Gastrocnemius medialis (tissue), 4 donors: Measurements from ENCODE around the gene WDR54. TPM values are rescaled to one million over a fixed set of nuclear protein-coding genes. Genes with fewer than 3 reads are reported as not detected.
A peak's percentile ranks its signal among the peaks of the same experiment; 100 is the strongest.
"Not testable (repeated sequence)": the region's sequence is repeated elsewhere in the genome, so short reads cannot be mapped to it uniquely, and the experiment has no call there.

Experiments
- ATAC-seq, 2 donors: fragments of 150-250 bp; one replicate each; pipeline ENCODE4 v1.9.1; 2016
- DNase-seq, 2 donors: peaks; one replicate each; pipeline ENCODE4 v3.0.0-alpha.2; 2019
- H3K27ac ChIP-seq, 4 donors: fragments of 200-600 bp; sonication (generic); 1 replicate in 1 of 4; 2 replicates in 3 of 4; pipeline ENCODE4 v1.5.1; 2016 to 2018; ENCODE audit warnings: mild to moderate bottlenecking in 2 of 4, moderate library complexity in 1 of 4
- H3K27me3 ChIP-seq, 3 donors: fragments of 200-600 bp; sonication (generic) in 2 of 3; 1 replicate in 1 of 3; 2 replicates in 2 of 3; pipeline versions ENCODE4 v1.5.1 to v1.6.0; 2016 to 2019; ENCODE audit warnings: mild to moderate bottlenecking in 1 of 3, moderate library complexity in 1 of 3
- H3K36me3 ChIP-seq, 2 donors: fragments of 200-600 bp; sonication (generic) in 1 of 2; one replicate each; pipeline ENCODE4 v1.5.1; 2017 to 2018
- H3K4me1 ChIP-seq, 2 donors: fragments of 200-600 bp; sonication (generic) in 1 of 2; one replicate each; pipeline ENCODE4 v1.5.1; 2016 to 2017; ENCODE audit warnings: mild to moderate bottlenecking in 2 of 2
- H3K4me3 ChIP-seq, 4 donors: fragments of 200-600 bp; sonication (generic) in 3 of 4; 1 replicate in 1 of 4; 2 replicates in 3 of 4; pipeline ENCODE4 v1.5.1; 2016 to 2019; ENCODE audit warnings: mild to moderate bottlenecking in 2 of 4
- H3K9me3 ChIP-seq, 3 donors: fragments of 200-600 bp; sonication (generic) in 2 of 3; 1 replicate in 1 of 3; 2 replicates in 2 of 3; pipeline ENCODE4 v1.5.1; 2016 to 2019
- POLR2A ChIP-seq, 2 donors: fragments of 450-650 bp; IDR thresholded peaks; one replicate each; pipeline ENCODE4 v1.6.1; 2017; ENCODE audit warnings: antibody characterized with exemption in 2 of 2, mild to moderate bottlenecking in 2 of 2, moderate library complexity in 2 of 2
- in situ Hi-C, 4 donors: fragments of 200-750 bp; cut with MboI; loops; one replicate each; pipeline versions ENCODE4 v1.15.0 to v1.8.0; 2017; ENCODE audit warnings: low sequenced_read_pairs in 4 of 4
- intact Hi-C: fragments of 100-400 bp; cut with DNase I; formaldehyde crosslinking; loops from one replicate; pipeline ENCODE4 v1.15.1; 2023; ENCODE audit warnings: low total_unique reads
- total RNA-seq, 4 donors: library from RNA; depleted of rRNA; stranded (reverse); fragments of >200 nt; gene quantifications; one replicate each; pipeline versions ENCODE4 v1.1.0 to v1.2.3, GENCODE V29; 2016
- TF ChIP-seq, protein P1 (sequence below), 5 experiments: fragments of 450-650 bp in 3 of 5; fragments of 200-600 bp in 2 of 5; sonication (generic) in 2 of 5; IDR thresholded peaks in 4 of 5; conservative IDR thresholded peaks in 1 of 5; 1 replicate in 4 of 5; 2 replicates in 1 of 5; pipeline ENCODE4 v1.5.1; 2016 to 2019; ENCODE audit warnings: antibody characterized with exemption in 5 of 5, mild to moderate bottlenecking in 3 of 5, moderate library complexity in 3 of 5

WDR54 gene
- total RNA-seq, 4 donors from 2014 or later = 0.51 to 2.1 (median 1.4) TPM

DNA sequence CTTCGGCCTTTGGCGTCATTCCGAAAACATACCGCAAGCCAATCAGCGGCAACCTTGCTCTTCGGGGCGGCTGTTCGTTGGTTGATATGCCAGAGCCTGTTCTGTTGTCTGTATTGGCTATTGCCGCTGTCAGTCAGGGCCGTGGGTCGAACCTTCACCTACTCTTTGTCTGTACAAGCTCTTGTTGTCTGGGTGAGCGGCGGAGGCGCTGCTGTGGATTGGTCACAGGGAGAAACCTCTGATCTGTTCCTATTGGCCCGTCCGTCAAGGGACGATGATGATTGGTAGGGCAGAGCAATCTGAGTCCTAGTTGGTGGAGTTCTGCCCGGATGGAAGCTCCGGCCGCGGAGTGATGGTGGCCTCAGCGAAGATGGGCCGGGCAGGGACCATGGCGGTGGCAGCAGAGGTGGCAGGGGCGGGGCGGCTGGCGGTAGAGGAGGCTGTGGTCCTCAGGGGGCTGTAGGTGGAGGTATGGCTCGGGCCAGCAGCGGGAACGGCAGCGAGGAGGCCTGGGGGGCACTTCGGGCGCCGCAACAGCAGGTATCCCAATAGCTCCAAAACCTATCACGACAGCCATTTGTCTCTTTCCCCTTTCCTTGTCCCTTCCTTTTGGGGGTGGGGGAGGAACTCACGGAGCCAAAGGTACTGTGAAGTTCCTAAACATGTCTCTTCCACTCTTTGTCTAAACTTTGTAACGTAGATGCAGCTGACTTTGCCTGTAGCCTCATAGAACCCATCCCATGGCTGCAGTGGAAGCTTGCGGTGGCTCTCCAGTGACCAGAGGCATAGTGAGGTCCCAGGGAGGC, 36.8 kb downstream of the WDR54 start, which contains the start of gene WBP1:
Gene WBP1 (plus strand): TSS at position 307 of the 806 bp plus-strand sequence. CDS start 165 bp downstream, at position 472.
- intact Hi-C loops = loop anchor here (10.0 kb wide), 3 partner anchors 264 to 1224 kb away; partner anchors contain the start of genes CCT7, HK2, MTHFD2 and PRADC1
- peak; percentile 22 to 23 for TF ChIP-seq POLR2A (IDR thresholded peaks at IDR 0.05)
- TF ChIP-seq, protein P1, sequence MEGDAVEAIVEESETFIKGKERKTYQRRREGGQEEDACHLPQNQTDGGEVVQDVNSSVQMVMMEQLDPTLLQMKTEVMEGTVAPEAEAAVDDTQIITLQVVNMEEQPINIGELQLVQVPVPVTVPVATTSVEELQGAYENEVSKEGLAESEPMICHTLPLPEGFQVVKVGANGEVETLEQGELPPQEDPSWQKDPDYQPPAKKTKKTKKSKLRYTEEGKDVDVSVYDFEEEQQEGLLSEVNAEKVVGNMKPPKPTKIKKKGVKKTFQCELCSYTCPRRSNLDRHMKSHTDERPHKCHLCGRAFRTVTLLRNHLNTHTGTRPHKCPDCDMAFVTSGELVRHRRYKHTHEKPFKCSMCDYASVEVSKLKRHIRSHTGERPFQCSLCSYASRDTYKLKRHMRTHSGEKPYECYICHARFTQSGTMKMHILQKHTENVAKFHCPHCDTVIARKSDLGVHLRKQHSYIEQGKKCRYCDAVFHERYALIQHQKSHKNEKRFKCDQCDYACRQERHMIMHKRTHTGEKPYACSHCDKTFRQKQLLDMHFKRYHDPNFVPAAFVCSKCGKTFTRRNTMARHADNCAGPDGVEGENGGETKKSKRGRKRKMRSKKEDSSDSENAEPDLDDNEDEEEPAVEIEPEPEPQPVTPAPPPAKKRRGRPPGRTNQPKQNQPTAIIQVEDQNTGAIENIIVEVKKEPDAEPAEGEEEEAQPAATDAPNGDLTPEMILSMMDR (IDR thresholded peaks at IDR 0.05 in 4 of 5, conservative IDR thresholded peaks at IDR 0.05 in 1 of 5) = no peak
- Histone ChIP-seq H3K27me3 (no peaks in the 10 kb centered on the region), H3K9me3 (no peaks in the 10 kb centered on the region), H3K36me3 (peaks cover 0 to 29% of the 10 kb centered on the region in 2 donors), H3K27ac (peak within 1 kb of the TSS; percentile 84 to 94 (median 88)), H3K4me1 (peaks cover 24 to 32% of the 10 kb centered on the region in 2 donors), H3K4me3 (peak within 1 kb of the TSS; percentile 67 to 92 (median 71))
- peak; percentile 92 to 93 for ATAC-seq
- in situ Hi-C loops = loop anchor here in 1 of 4 donors (25.0 kb wide), 1 partner anchor 379 kb away; the partner anchor contains the start of gene HK2
- DNase-seq = peak; percentile 100

- intact Hi-C loops = loop anchor here (10.0 kb wide), 3 partner anchors 264 to 1224 kb away; partner anchors contain the start of genes CCT7, HK2, MTHFD2 and PRADC1
- H3K9me3 ChIP-seq = no peaks in the 10 kb centered on the region
- ATAC-seq (no peak), DNase-seq (no peak)
- TF ChIP-seq POLR2A (IDR thresholded peaks at IDR 0.05) = no peak
- TF ChIP-seq, protein P1 (IDR thresholded peaks at IDR 0.05 in 4 of 5, conservative IDR thresholded peaks at IDR 0.05 in 1 of 5) = no peak
- no peaks in the 10 kb centered on the region for H3K27me3 ChIP-seq
- peak overlapping the region; percentile 59 to 84 (median 73) for H3K27ac ChIP-seq
- peaks cover 0 to 29% of the 10 kb centered on the region in 2 donors for H3K36me3 ChIP-seq
- peak overlapping the region; percentile 56 to 70 (median 64) for H3K4me3 ChIP-seq
- peaks cover 26 to 34% of the 10 kb centered on the region in 2 donors for H3K4me1 ChIP-seq
- in situ Hi-C loops = loop anchor here in 1 of 4 donors (25.0 kb wide), 1 partner anchor 378 kb away; the partner anchor contains the start of gene HK2
Observed at GRCh38 chr2:74458938-74459363, 37.4 kb downstream of the WDR54 start.

- H3K27ac ChIP-seq, DNase-seq, H3K27me3 ChIP-seq, ATAC-seq, H3K4me3 ChIP-seq, H3K9me3 ChIP-seq: not testable (repeated sequence)
- Histone ChIP-seq H3K4me1 (peaks cover 31 to 35% of the 10 kb centered on the region in 2 donors), H3K36me3 (peaks cover 0 to 29% of the 10 kb centered on the region in 2 donors)
- intact Hi-C loops (loop anchor here (10.0 kb wide), 3 partner anchors 265 to 1225 kb away; partner anchors contain the start of genes CCT7, HK2, MTHFD2 and PRADC1), in situ Hi-C loops (loop anchor here in 1 of 4 donors (25.0 kb wide), 1 partner anchor 378 kb away; the partner anchor contains the start of gene HK2)
Observed at GRCh38 chr2:74459503-74460118, 38.1 kb downstream of the WDR54 start.

DNA sequence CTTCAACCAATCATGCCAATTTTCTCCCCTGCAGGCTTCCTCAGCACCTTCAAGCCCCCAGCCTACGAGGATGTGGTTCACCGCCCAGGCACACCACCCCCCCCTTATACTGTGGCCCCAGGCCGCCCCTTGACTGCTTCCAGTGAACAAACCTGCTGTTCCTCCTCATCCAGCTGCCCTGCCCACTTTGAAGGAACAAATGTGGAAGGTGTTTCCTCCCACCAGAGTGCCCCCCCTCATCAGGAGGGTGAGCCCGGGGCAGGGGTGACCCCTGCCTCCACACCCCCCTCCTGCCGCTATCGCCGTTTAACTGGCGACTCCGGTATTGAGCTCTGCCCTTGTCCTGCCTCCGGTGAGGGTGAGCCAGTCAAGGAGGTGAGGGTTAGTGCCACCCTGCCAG, 38.7 kb downstream of the WDR54 start:
- H3K9me3 ChIP-seq, DNase-seq: not testable (repeated sequence)

GRCh38 chr2:74461187-74462053, 39.9 kb downstream of the WDR54 start:
- in situ Hi-C loops = loop anchor here in 1 of 4 donors (25.0 kb wide), 1 partner anchor 376 kb away; the partner anchor contains the start of gene HK2
- H3K9me3 ChIP-seq = no peaks in the 10 kb centered on the region
- intact Hi-C loops = no loop called here
- H3K4me3 ChIP-seq = no peak overlapping the region
- no peak for DNase-seq
- H3K27me3 ChIP-seq = no peaks in the 10 kb centered on the region
- TF ChIP-seq, protein P1 (IDR thresholded peaks at IDR 0.05 in 4 of 5, conservative IDR thresholded peaks at IDR 0.05 in 1 of 5) = no peak
- no peak for TF ChIP-seq POLR2A (IDR thresholded peaks at IDR 0.05)
- peaks cover 25 to 30% of the 10 kb centered on the region in 2 donors for H3K4me1 ChIP-seq
- H3K27ac ChIP-seq = no peak overlapping the region
- no peak for ATAC-seq
- H3K36me3 ChIP-seq = peaks cover 0 to 23% of the 10 kb centered on the region in 2 donors

More for the DNA sequence above, 38.7 kb downstream of the WDR54 start:
- intact Hi-C loops, H3K4me3 ChIP-seq, H3K27ac ChIP-seq, H3K27me3 ChIP-seq, ATAC-seq: not testable (repeated sequence)
- in situ Hi-C loops = loop anchor here in 1 of 4 donors (25.0 kb wide), 1 partner anchor 377 kb away; the partner anchor contains the start of gene HK2
- peaks cover 31 to 34% of the 10 kb centered on the region in 2 donors for H3K4me1 ChIP-seq
- H3K36me3 ChIP-seq = peaks cover 0 to 29% of the 10 kb centered on the region in 2 donors
